GM19025 (cell line): ENCODE measurements around the gene BRD1.
"Not testable (repeated sequence)": the region's sequence is repeated elsewhere in the genome, so short reads cannot be mapped to it uniquely, and the experiment has no call there.

Experiments used
- ATAC-seq: cut with Tn5 transposase; IDR thresholded peaks from one replicate; pipeline ENCODE4 v1.9.1; 2021; ENCODE audit warnings: mild to moderate bottlenecking, low read depth, moderate library complexity; ENCODE audit not compliant: unreplicated experiment

The BRD1 gene

GRCh38 chr22:49853981-49854831 is 26.5 kb upstream of the BRD1 start:
- peak; percentile 28 for ATAC-seq

GRCh38 chr22:49852898-49853894 is 25.5 kb upstream of the BRD1 start, which contains the start of gene ZBED4:
ZBED4 (plus strand) TSS chr22:49853844; CDS start chr22:49883663, 29,819 bp downstream.
- ATAC-seq, result peak; percentile 74

- ATAC-seq, result not testable (repeated sequence)
Observed at GRCh38 chr22:49852568-49852897, 24.9 kb upstream of the BRD1 start.

GRCh38 chr22:49850959-49851802 is 23.5 kb upstream of the BRD1 start:
- ATAC-seq, result no peak

- ATAC-seq, result no peak
Observed at GRCh38 chr22:49850021-49850911, 22.6 kb upstream of the BRD1 start.

- ATAC-seq, result no peak
Observed at GRCh38 chr22:49849161-49850020, 21.7 kb upstream of the BRD1 start.

- ATAC-seq, result no peak
Observed at GRCh38 chr22:49848690-49849160, 21.1 kb upstream of the BRD1 start.

GRCh38 chr22:49847751-49848689 is 20.3 kb upstream of the BRD1 start:
- no peak for ATAC-seq

- ATAC-seq, result no peak
Observed at GRCh38 chr22:49845666-49846459, 18.2 kb upstream of the BRD1 start.

- ATAC-seq, result no peak
Observed at GRCh38 chr22:49845241-49845640, 17.6 kb upstream of the BRD1 start.

GRCh38 chr22:49838771-49839717 is 11.4 kb upstream of the BRD1 start:
- ATAC-seq, result no peak

- ATAC-seq, result no peak
Observed at GRCh38 chr22:49833340-49834007, 5.8 kb upstream of the BRD1 start.

- ATAC-seq, result no peak
Observed at GRCh38 chr22:49829044-49829853, 1.6 kb upstream of the BRD1 start.

- ATAC-seq, result no peak
Observed at GRCh38 chr22:49828599-49828965, 909 bp upstream of the BRD1 start.
